ENCODE results near the gene FOXB1.

DNA sequence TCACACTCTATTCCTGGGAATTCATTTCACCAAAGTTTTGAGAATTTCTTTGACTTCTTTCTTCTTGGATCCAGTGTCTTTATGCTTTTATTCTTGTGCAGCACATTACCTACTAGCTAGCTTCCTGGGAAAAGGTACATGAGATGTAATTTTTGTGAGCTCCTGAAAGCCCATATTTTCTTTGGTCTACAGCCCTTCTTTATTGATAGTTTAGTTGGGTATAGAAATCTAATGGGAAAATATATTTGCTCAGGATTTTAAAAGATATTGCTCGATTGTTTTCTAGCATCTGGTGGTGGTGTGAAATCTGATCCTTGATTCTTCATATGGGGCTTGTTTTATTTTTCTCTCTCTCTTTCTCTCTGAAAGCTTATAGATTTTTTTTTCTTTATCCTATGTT lies 45.8 kb downstream of the FOXB1 start:
- TF ChIP-seq, protein P1, sequence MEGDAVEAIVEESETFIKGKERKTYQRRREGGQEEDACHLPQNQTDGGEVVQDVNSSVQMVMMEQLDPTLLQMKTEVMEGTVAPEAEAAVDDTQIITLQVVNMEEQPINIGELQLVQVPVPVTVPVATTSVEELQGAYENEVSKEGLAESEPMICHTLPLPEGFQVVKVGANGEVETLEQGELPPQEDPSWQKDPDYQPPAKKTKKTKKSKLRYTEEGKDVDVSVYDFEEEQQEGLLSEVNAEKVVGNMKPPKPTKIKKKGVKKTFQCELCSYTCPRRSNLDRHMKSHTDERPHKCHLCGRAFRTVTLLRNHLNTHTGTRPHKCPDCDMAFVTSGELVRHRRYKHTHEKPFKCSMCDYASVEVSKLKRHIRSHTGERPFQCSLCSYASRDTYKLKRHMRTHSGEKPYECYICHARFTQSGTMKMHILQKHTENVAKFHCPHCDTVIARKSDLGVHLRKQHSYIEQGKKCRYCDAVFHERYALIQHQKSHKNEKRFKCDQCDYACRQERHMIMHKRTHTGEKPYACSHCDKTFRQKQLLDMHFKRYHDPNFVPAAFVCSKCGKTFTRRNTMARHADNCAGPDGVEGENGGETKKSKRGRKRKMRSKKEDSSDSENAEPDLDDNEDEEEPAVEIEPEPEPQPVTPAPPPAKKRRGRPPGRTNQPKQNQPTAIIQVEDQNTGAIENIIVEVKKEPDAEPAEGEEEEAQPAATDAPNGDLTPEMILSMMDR (conservative IDR thresholded peaks at IDR 0.05; ENCODE audit: low read depth, low read length) = no peak
- TF ChIP-seq EZH2 (IDR thresholded peaks at IDR 0.05; ENCODE audit: borderline replicate concordance, low read depth, low read length, poor library complexity, severe bottlenecking) = no peak
